GM12865 (cell line): ENCODE data around the gene KIAA0930.

Experiments
- DNase-seq: peaks from one replicate; pipeline ENCODE4 v3.0.0; 2010; ENCODE audit warnings: low read depth
- H3K4me3 ChIP-seq: 2 replicates; pipeline ENCODE4 v1.5.1; 2011; ENCODE audit warnings: mild to moderate bottlenecking, low read depth, low read length, control low read depth
- TF ChIP-seq, protein P1 (sequence below): IDR thresholded peaks from 2 replicates; pipeline ENCODE4 v1.5.1; 2011; ENCODE audit warnings: low read length, control low read depth, low read depth, inconsistent platforms; ENCODE audit not compliant: insufficient read depth; ENCODE audit errors: missing control alignments

KIAA0930 gene

DNA sequence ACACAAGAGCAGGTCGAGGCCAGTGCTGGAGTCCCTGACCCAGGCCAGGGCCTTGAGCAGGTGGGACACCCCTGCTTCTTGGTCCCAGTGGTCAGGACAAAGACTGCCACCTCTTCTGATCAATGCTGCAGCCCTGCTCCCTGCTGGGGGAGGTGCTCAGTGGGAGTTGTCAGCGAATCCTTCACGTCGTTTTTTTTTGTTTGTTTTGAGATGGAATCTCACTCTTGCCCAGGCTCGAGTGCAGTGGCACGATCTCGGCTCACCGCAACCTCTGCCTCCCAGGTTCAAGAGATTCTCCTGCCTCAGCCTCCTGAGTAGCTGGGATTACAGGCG lies 42.3 kb downstream of the KIAA0930 start:
- H3K4me3 ChIP-seq: no peak overlapping the region
- DNase-seq: no peak
- TF ChIP-seq, protein P1, sequence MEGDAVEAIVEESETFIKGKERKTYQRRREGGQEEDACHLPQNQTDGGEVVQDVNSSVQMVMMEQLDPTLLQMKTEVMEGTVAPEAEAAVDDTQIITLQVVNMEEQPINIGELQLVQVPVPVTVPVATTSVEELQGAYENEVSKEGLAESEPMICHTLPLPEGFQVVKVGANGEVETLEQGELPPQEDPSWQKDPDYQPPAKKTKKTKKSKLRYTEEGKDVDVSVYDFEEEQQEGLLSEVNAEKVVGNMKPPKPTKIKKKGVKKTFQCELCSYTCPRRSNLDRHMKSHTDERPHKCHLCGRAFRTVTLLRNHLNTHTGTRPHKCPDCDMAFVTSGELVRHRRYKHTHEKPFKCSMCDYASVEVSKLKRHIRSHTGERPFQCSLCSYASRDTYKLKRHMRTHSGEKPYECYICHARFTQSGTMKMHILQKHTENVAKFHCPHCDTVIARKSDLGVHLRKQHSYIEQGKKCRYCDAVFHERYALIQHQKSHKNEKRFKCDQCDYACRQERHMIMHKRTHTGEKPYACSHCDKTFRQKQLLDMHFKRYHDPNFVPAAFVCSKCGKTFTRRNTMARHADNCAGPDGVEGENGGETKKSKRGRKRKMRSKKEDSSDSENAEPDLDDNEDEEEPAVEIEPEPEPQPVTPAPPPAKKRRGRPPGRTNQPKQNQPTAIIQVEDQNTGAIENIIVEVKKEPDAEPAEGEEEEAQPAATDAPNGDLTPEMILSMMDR: no peak

DNA sequence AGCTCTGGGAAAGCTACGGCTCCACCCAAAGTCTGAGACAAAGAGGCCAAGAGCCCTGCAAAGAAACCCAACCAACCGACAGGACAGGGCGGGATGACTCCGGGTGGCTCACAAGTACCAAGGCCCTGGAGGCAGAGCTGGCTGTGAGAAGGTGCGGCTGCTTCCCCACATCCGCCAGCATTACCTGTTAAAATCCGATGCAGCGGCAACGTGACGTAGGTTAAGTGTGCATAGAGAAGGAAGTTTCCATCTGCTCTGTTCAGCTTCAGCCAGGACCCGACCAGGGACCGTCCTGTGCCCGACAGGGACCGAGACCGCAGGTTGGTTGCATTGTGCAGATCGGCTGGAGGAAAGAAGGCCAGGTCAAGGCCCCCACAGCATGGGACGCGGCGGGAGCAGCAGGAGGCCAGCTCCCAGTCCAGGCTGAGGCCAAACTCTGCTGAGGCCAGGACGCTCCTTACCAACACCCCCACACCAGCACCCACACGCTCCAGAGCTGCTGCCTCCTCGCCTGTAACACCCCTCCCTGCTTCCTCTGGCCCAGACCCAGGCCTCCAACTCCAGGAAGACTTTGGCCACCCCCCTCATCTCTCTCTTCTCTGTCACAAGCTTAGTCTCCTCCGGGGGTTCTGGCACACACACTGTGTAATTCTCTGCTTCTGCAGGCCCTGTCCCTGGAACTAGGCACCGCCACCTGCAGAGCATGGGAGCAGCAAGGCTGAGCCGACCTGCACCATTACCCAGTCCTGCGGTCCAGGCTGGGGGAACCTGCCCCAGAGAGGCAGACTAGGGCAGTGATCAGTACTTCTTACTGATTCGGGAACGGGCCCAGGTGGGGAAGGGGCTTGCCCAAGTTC lies 42.9 kb downstream of the KIAA0930 start:
- H3K4me3 ChIP-seq: no peak overlapping the region
- TF ChIP-seq, protein P1: no peak
- DNase-seq: no peak

DNA sequence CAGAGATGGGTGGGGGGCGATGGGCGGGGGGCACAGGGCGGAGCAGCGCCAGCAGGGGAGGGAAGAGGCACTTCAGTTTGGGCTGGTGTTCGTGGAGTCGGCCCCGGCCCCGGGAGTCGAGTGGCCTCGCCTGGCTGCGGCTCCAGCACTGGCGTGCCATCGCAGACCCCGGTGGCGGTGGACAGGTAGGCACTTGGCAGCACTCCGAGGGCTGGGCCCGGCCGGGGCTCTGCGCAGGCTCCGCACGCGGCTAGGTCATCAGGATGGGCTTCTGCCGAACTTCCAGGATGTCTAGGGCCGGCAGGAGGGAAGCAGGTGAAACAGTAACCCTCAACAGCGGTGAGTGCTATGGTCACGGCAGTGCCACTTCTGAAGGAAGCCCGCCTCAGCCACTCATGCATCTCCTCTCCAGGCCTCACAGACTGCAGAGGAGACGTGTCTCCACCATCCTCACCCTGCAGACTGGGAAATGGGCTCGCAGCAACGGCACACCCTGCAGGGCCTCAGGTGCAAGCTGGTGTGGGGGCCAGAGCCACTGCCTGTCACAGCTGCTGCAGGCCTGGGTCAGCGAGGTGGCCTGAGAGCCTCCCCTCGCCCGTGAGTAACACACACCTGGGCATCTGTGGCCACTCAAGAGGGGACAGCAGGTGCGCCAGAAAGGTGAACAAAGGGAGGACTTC lies 43.6 kb downstream of the KIAA0930 start:
- H3K4me3 ChIP-seq: no peak overlapping the region
- no peak for DNase-seq
- TF ChIP-seq, protein P1: no peak

DNA sequence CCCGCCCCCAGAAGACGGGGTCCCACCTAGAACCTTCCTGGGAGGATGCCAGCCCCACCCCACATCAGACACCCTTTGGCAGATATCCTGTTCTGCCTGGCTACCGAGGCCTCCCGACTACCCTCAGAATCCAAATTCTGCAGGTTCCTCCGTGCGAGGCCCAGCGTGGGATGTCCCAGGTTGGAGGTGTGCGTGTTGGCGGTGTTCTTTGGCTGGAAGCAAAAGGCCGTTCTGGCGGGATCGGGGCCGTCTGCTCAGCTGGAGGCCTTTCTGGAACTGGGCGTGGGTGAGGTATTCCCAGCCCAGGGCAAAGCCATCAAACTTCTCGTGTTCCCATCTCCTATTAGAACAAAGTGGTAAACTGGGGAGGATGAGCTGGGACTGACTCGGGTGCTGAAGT lies 44.4 kb downstream of the KIAA0930 start:
- TF ChIP-seq, protein P1: no peak
- no peak overlapping the region for H3K4me3 ChIP-seq
- DNase-seq: no peak

DNA sequence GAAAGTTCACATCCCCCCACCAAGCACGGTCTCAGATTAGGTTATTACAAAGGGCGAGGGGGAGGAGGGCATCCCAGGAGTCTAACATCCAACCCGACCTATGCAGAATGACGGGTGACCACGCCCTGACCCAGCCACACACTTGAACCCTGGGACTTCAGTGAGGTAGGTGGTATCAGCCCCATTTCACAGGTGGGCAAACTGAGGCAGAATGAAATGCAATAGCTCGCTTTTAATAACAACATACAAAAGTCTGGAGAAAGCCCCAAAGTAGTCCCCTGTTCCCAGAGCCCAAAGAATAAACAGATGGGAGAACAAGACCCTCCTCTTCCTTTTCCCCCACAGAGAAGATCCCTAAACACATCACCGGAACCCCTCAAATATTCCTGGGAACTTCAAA lies 45.1 kb downstream of the KIAA0930 start:
- no peak for DNase-seq
- no peak overlapping the region for H3K4me3 ChIP-seq
- TF ChIP-seq, protein P1: no peak

DNA sequence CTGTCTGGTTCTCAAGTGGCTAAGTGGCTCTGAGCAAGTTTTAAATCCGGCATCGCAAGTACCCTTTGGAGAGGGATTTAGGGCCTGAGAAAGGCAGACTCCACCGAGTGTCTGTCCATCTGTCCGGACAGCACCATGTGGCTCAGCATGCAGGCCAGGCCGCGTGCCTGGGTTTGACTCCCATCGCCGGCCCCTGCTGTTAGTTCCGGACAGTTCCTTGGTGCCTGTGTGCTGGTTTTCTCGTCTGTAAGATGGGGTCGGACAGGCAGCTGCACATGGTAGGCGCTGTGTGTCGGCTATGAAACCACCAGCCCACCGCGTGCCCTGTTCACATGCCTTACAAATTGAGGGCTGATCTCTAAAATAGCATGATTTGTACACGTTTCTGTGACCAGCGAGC lies 46.0 kb downstream of the KIAA0930 start:
- no peak overlapping the region for H3K4me3 ChIP-seq
- no peak for DNase-seq
- TF ChIP-seq, protein P1: no peak
